Gastrocnemius medialis (tissue), 4 donors: ENCODE data around the gene NINJ2. TPM values are rescaled to one million over a fixed set of nuclear protein-coding genes. Genes with fewer than 3 reads are reported as not detected.

Experiments
- ATAC-seq, 2 donors: fragments of 150-250 bp; one replicate each; pipeline ENCODE4 v1.9.1; 2016
- DNase-seq, 2 donors: peaks; one replicate each; pipeline ENCODE4 v3.0.0-alpha.2; 2019
- H3K27ac ChIP-seq, 4 donors: fragments of 200-600 bp; sonication (generic); 1 replicate in 1 of 4; 2 replicates in 3 of 4; pipeline ENCODE4 v1.5.1; 2016 to 2018; ENCODE audit warnings: mild to moderate bottlenecking in 2 of 4, moderate library complexity in 1 of 4
- H3K27me3 ChIP-seq, 3 donors: fragments of 200-600 bp; sonication (generic) in 2 of 3; 1 replicate in 1 of 3; 2 replicates in 2 of 3; pipeline versions ENCODE4 v1.5.1 to v1.6.0; 2016 to 2019; ENCODE audit warnings: mild to moderate bottlenecking in 1 of 3, moderate library complexity in 1 of 3
- H3K36me3 ChIP-seq, 2 donors: fragments of 200-600 bp; sonication (generic) in 1 of 2; one replicate each; pipeline ENCODE4 v1.5.1; 2017 to 2018
- H3K4me1 ChIP-seq, 2 donors: fragments of 200-600 bp; sonication (generic) in 1 of 2; one replicate each; pipeline ENCODE4 v1.5.1; 2016 to 2017; ENCODE audit warnings: mild to moderate bottlenecking in 2 of 2
- H3K4me3 ChIP-seq, 4 donors: fragments of 200-600 bp; sonication (generic) in 3 of 4; 1 replicate in 1 of 4; 2 replicates in 3 of 4; pipeline ENCODE4 v1.5.1; 2016 to 2019; ENCODE audit warnings: mild to moderate bottlenecking in 2 of 4
- H3K9me3 ChIP-seq, 3 donors: fragments of 200-600 bp; sonication (generic) in 2 of 3; 1 replicate in 1 of 3; 2 replicates in 2 of 3; pipeline ENCODE4 v1.5.1; 2016 to 2019
- CTCF ChIP-seq, 5 experiments: fragments of 450-650 bp in 3 of 5; fragments of 200-600 bp in 2 of 5; sonication (generic) in 2 of 5; IDR thresholded peaks in 4 of 5; conservative IDR thresholded peaks in 1 of 5; 1 replicate in 4 of 5; 2 replicates in 1 of 5; pipeline ENCODE4 v1.5.1; 2016 to 2019; ENCODE audit warnings: antibody characterized with exemption in 5 of 5, mild to moderate bottlenecking in 3 of 5, moderate library complexity in 3 of 5
- POLR2A ChIP-seq, 2 donors: fragments of 450-650 bp; IDR thresholded peaks; one replicate each; pipeline ENCODE4 v1.6.1; 2017; ENCODE audit warnings: antibody characterized with exemption in 2 of 2, mild to moderate bottlenecking in 2 of 2, moderate library complexity in 2 of 2
- in situ Hi-C, 4 donors: fragments of 200-750 bp; cut with MboI; loops; one replicate each; pipeline versions ENCODE4 v1.15.0 to v1.8.0; 2017; ENCODE audit warnings: low sequenced_read_pairs in 4 of 4
- intact Hi-C: fragments of 100-400 bp; cut with DNase I; formaldehyde crosslinking; loops from one replicate; pipeline ENCODE4 v1.15.1; 2023; ENCODE audit warnings: low total_unique reads
- total RNA-seq, 4 donors: library from RNA; depleted of rRNA; stranded (reverse); fragments of >200 nt; gene quantifications; one replicate each; pipeline versions ENCODE4 v1.1.0 to v1.2.3, GENCODE V29; 2016

The NINJ2 gene
- total RNA-seq, 4 donors from 2014 or later = 12.0 to 106 (median 78.5) TPM

GRCh38 chr12:541676-542324 is 121.4 kb downstream of the NINJ2 start:
- no peaks in the 10 kb centered on the region for H3K36me3 ChIP-seq
- H3K27me3 ChIP-seq = peaks cover 0 to 6% (median 4%) of the 10 kb centered on the region in 3 donors
- DNase-seq (no peak), ATAC-seq (no peak)
- no peak overlapping the region for H3K27ac ChIP-seq
- no peaks in the 10 kb centered on the region for H3K4me1 ChIP-seq
- in situ Hi-C loops (loop anchor here in 2 of 4 donors (5.0 kb wide), 2 partner anchors 94 to 99 kb away; no protein-coding TSS in a partner anchor), intact Hi-C loops (no loop called here)
- no peak overlapping the region for H3K4me3 ChIP-seq
- TF ChIP-seq POLR2A (IDR thresholded peaks at IDR 0.05) (no peak), CTCF (IDR thresholded peaks at IDR 0.05 in 4 of 5, conservative IDR thresholded peaks at IDR 0.05 in 1 of 5) (no peak)
- no peaks in the 10 kb centered on the region for H3K9me3 ChIP-seq

- no peaks in the 10 kb centered on the region for H3K9me3 ChIP-seq
- DNase-seq = no peak
- no peak overlapping the region for H3K4me3 ChIP-seq
- intact Hi-C loops (loop anchor here (2.0 kb wide), 1 partner anchor 91 kb away; no protein-coding TSS in a partner anchor), in situ Hi-C loops (loop anchor here (5.0 to 10.0 kb wide), 3 partner anchors 92 to 97 kb away; no protein-coding TSS in a partner anchor)
- H3K27me3 ChIP-seq = no peaks in the 10 kb centered on the region
- no peaks in the 10 kb centered on the region for H3K36me3 ChIP-seq
- TF ChIP-seq POLR2A (IDR thresholded peaks at IDR 0.05) (no peak), CTCF (IDR thresholded peaks at IDR 0.05 in 4 of 5, conservative IDR thresholded peaks at IDR 0.05 in 1 of 5) (no peak)
- no peaks in the 10 kb centered on the region for H3K4me1 ChIP-seq
- no peak for ATAC-seq
- no peak overlapping the region for H3K27ac ChIP-seq
These were observed 123.5 kb downstream of the NINJ2 start for GRCh38 chr12:539540-540310.

GRCh38 chr12:538731-539539 is 124.3 kb downstream of the NINJ2 start:
- H3K4me3 ChIP-seq = no peak overlapping the region
- H3K27ac ChIP-seq = no peak overlapping the region
- no peaks in the 10 kb centered on the region for H3K4me1 ChIP-seq
- in situ Hi-C loops (loop anchor here in 2 of 4 donors (10.0 kb wide), 1 partner anchor 94 kb away; no protein-coding TSS in a partner anchor), intact Hi-C loops (loop anchor here (2.0 kb wide), 1 partner anchor 90 kb away; no protein-coding TSS in a partner anchor)
- no peaks in the 10 kb centered on the region for H3K9me3 ChIP-seq
- DNase-seq = no peak
- H3K27me3 ChIP-seq = no peaks in the 10 kb centered on the region
- TF ChIP-seq CTCF (IDR thresholded peaks at IDR 0.05 in 4 of 5, conservative IDR thresholded peaks at IDR 0.05 in 1 of 5) (no peak), POLR2A (IDR thresholded peaks at IDR 0.05) (no peak)
- H3K36me3 ChIP-seq = no peaks in the 10 kb centered on the region
- ATAC-seq = no peak

- H3K9me3 ChIP-seq = no peaks in the 10 kb centered on the region
- H3K36me3 ChIP-seq = no peaks in the 10 kb centered on the region
- intact Hi-C loops (loop anchor here (2.0 kb wide), 1 partner anchor 89 kb away; no protein-coding TSS in a partner anchor), in situ Hi-C loops (loop anchor here in 2 of 4 donors (10.0 kb wide), 1 partner anchor 93 kb away; no protein-coding TSS in a partner anchor)
- no peaks in the 10 kb centered on the region for H3K4me1 ChIP-seq
- no peaks in the 10 kb centered on the region for H3K27me3 ChIP-seq
- ATAC-seq = no peak
- TF ChIP-seq POLR2A (IDR thresholded peaks at IDR 0.05) (no peak), CTCF (IDR thresholded peaks at IDR 0.05 in 4 of 5, conservative IDR thresholded peaks at IDR 0.05 in 1 of 5) (no peak)
- no peak for DNase-seq
- H3K27ac ChIP-seq = no peak overlapping the region
- H3K4me3 ChIP-seq = no peak overlapping the region
These were observed 125.5 kb downstream of the NINJ2 start for GRCh38 chr12:537772-538171.
